LNCaP clone FGC (cell line): Measurements from ENCODE around the gene FSD1L.

Source experiments
- DNase-seq: peaks from one replicate; pipeline ENCODE4 v3.0.0-alpha.2; 2011; ENCODE audit warnings: low read depth
- H3K4me3 ChIP-seq: 2 replicates; pipeline ENCODE4 v1.5.1; 2011; ENCODE audit warnings: mild to moderate bottlenecking, low read depth, low read length, control low read depth
- CTCF ChIP-seq: IDR thresholded peaks from 2 replicates; pipeline ENCODE4 v1.5.1; 2012; ENCODE audit warnings: mild to moderate bottlenecking; ENCODE audit not compliant: control insufficient read depth, insufficient read depth; ENCODE audit errors: extremely low read depth

Gene FSD1L

GRCh38 chr9:105447814-105448812, at the start of gene FSD1L:
TSS of gene FSD1L (plus strand) at chr9:105448034. CDS start at chr9:105448221, 187 bp downstream.
- TF ChIP-seq CTCF = peak; percentile 34
- peak; percentile 52 for DNase-seq
- peak within 1 kb of the TSS; percentile 71 for H3K4me3 ChIP-seq

GRCh38 chr9:105399117-105399516, 48.7 kb upstream of the FSD1L start:
- no peak for TF ChIP-seq CTCF
- no peak for DNase-seq
- H3K4me3 ChIP-seq = no peak overlapping the region

GRCh38 chr9:105401651-105402050, 46.2 kb upstream of the FSD1L start:
- no peak overlapping the region for H3K4me3 ChIP-seq
- no peak for TF ChIP-seq CTCF
- no peak for DNase-seq

GRCh38 chr9:105403552-105404248, 44.1 kb upstream of the FSD1L start:
- no peak for DNase-seq
- no peak for TF ChIP-seq CTCF
- H3K4me3 ChIP-seq = no peak overlapping the region

- DNase-seq = no peak
- no peak overlapping the region for H3K4me3 ChIP-seq
Observed at GRCh38 chr9:105405514-105406131, 42.2 kb upstream of the FSD1L start.

More at GRCh38 chr9:105405514-105406131, 42.2 kb upstream of the FSD1L start:
- no peak for TF ChIP-seq CTCF
